ENCODE measurements around the gene PTPN4.

DNA sequence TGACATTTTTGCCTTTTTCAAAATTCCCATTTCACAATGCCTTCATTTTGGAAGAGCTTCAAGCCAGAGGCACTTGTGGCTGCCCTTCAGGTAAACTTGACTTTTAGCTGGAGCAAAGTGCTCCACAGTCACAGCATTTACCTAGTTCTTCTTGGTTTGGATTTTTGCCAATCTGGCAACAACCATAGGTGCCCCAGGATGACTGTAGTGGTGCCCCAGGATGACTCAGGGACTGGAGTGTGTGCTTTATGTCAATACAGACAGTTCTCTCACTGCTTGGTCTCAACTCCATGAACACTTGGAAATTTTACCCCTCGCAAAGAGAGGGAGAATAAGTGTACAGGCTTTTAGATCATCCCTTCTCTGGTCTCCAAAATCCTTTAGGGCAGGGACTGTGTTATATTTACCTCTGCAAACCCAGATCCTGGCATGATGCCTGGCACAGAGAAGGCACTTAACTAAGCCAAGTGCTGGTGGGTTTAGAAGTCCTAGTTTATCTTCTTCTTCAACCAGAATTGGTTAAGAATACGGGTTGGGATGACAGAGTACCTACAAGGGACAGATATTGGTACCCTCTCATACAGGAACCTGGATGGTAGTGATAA lies 15.3 kb upstream of the PTPN4 start:
- TF ChIP-seq EZH2 (IDR thresholded peaks at IDR 0.05; ENCODE audit: low read length, unreplicated experiment) (no peak), CTCF (conservative IDR thresholded peaks at IDR 0.05; ENCODE audit: low read depth, low read length) (no peak)
